RCC 7860 (cell line): ENCODE data around the gene C1QTNF1.

ENCODE experiments used
- DNase-seq: peaks from one replicate; pipeline ENCODE4 v3.0.0-alpha.2; 2015; ENCODE audit warnings: low spot score
- FAIRE-seq: peaks from 2 replicates; lab custom pipeline; 2012; peaks lifted over from hg19 to GRCh38; lab: Jason Lieb, UNC

Gene C1QTNF1

DNA sequence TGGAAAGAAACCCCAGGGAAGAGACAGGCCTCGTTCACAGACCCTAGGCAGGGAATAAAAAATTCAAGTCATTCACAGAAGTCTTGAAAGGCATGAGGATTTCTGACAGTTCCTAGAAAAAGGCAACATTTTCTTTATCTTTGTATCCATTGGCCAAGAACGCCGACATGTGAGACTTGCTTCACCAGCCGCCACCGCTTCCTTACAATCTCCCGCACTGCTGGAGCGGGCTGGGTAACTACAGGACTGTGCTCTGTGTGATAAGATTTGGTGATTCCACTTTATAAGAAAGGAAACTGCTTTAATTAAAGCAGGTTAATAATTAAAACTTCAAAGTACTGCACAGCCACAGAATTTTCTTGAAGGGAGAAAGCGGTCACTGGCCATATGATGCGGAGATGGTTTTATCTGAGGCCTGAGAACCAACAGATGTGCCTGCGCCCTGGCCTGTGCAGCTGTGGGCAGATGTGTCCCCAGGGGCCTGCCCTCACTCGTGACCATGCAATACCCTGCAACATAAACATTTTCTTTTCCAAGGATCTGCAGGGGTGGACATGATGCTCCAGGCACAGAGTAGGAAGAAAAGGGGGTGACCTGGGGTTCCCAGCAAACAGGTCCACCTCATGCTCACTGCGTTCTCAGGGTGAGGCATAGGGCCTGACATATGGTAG is 31.3 kb upstream of the C1QTNF1 start:
- FAIRE-seq, result no peak

DNA sequence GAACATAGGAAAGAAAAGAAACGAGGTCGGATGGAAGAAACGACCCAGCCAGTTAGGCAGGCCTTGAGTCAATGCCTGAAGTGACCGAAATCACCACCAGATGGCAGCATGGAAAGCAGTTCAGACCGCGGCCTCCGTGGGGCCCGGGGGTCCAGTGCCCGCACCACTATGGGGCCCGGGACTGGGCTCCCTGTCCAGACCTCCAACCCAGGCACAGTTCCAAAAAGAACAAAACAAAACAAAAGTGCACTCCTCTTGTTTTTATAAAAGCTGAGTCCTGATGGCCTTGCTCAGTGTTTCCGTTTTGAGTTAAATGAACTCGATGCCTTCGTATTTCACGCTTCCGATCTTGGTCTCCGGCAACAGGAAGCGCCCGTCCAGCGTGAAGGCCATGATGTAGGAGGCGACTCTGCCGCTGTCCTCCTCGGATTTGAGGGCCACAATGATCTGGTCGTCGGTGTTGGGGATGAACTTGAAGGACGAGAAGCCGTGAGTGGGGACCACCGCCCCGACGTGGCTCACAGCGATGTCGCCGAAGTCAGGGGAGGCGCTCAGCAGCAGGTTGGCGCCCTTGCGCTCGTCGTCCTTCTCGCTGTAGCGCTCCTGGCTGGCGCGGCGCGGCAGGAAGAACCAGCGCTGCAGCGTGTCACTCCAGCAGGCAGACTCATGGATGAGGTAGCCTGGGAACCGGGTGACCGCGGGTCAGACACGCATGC is 30.6 kb upstream of the C1QTNF1 start:
- DNase-seq, result no peak

More for the DNA sequence above, 31.3 kb upstream of the C1QTNF1 start:
- no peak for DNase-seq

GRCh38 chr17:78993981-78994671 is 29.8 kb upstream of the C1QTNF1 start:
- DNase-seq (no peak), FAIRE-seq (no peak)

More for the DNA sequence above, 30.6 kb upstream of the C1QTNF1 start:
- FAIRE-seq, result no peak

DNA sequence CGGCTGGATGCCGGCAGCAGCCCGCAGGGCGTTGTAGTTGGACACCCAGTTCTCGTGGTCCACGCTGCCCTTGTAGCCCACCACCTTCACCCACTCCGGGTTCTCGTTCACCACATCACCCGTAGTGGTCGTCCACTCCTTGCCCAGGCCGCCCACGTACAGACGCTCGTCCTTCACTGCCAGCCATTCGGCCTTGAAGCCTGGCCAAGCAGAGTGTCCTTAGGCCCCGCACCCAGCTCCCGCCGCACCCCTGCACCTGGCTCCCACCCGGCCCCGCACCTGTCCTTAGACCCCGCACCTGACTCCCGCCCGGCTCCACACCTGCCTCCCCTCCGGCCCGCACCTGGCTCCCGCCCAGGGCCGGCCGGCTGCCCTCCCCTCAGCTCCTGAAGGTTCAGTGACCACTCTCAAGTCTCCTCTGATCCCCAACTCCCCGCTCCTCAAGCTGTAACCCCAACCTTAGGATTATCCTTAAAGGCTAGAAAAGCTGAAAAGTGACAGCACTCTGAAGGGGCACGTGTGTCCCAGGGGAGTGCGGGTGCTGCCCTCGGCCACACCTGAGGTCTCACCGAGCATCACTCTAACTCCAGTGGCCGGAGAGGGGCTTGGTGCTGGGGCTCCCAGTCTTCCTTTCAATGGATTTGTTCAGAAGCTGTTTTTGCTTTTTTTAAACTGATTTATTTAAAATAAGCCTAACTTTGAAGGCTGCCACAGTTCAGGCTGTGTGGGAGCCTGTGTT is 28.8 kb upstream of the C1QTNF1 start:
- no peak for FAIRE-seq
- no peak for DNase-seq

DNA sequence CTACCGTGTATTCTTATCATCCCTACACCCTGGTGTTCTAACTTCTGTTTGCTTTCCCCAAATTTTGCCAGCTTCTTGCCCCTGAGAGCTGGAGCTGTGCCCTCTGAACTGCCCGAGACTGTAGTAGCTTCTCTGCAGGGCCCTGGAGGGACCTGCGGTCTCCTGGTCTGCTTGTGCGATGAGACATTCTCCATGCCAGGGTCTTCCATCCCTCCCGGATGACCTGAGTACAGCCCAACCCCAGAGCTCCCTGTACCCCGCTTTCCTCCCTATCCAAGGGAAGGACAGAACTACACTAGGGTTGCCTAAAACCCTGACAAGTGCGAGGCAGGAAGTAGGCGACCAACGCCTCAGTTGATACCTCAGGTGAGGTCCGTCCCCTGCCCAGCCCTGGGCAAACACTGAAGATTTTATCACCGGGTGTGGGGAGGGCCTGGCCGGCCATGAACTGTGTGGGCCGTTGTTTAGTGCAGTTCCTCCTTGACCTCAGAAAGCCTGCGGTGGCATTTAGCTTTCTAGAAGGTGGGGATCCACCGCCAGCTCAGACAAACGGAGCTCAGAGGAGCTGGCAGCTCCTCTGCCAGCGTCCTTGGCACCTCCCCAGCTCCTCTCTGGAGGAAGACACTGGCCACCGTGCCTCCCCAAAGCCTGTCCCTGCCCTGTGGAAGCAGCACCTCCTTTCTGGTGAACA is 28.1 kb upstream of the C1QTNF1 start:
- FAIRE-seq (no peak), DNase-seq (no peak)

- DNase-seq (no peak), FAIRE-seq (no peak)
Measured at GRCh38 chr17:78996781-78997201, 27.2 kb upstream of the C1QTNF1 start.

DNA sequence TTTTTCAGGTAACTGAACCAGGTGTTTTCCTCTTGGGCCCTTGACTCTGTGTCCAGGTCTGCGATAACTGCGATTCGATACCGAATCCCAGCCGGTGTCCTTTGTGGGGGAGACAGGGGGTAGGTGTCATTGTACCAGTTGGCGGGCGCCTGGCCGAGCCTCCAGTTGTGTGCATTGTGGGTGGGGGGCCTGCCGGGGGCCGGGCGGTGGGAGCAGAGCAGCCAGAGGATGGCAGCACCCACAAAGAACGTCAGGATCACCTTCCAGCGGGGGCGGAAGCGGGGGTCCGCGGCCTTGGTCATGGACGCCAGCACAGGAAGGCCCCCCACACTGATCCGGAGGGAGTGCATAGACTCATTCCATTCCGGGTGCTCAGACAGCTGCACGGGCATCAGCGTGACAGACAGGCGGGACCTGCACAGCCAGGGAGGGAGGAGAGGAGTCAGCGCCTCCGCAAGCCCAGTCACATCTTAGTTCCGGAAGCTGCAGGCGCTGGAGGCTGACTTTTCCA is 26.7 kb upstream of the C1QTNF1 start:
- no peak for FAIRE-seq
- no peak for DNase-seq

GRCh38 chr17:78997881-78998280 is 26.1 kb upstream of the C1QTNF1 start:
- no peak for FAIRE-seq
- no peak for DNase-seq

DNA sequence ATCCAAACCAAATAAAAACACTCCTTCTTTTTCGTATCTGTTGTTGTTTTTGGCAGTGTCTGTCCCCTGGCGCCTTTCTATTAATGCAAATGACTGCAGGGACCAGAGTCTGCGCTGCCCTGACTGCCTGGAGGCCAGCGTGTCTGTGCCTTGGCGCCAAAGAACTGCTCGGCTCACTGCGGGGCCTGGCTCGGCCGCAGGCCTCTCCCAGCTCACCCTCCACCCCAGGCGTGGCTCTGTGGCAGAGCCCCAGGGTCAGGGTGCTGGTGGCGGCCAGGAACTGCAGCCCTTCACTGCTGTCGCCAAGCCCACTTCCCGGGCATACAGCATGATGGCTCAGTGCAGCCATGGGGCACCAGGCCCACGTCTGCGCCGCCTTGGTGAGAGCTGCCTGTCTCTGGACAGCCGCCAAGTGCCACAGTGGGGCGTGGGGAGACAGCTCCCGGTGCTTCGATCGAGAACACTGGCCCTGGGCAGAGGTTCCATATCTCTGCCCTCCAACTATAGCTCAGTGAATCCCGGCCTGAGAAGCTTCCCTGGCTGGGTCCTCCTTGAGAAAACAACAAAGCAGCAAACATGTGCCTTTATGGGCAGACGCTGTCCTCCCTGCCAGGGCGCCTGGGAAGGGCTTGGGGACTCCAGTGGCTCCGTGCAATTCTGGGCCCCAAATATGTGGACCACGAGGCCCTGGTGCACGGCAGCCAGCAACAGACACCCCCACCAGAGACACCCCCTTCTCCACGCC is 25.5 kb upstream of the C1QTNF1 start:
- DNase-seq (no peak), FAIRE-seq (no peak)

GRCh38 chr17:78999056-78999768 is 24.8 kb upstream of the C1QTNF1 start:
- FAIRE-seq (no peak), DNase-seq (no peak)

DNA sequence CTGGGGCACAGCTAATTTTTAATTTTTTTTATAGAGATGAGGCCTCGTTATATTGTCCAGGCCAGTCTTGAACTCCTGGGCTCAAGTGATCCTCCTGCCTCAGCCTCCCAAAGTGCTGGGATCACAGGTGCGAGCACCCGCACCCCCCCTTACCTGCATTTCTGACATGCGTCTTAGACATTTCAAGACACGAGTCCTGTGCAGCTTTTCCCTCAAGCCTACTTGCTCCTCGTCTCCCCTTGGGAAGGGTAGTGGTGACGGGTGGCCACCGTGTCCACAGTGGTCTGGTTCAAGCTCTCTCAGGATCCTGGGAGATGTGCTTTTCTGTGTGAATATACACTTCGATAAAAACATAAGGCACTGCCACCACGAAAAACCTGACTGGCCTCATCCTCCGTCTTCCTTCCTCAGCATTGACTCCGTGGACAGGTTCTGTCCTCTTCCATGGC is 24.0 kb upstream of the C1QTNF1 start:
- FAIRE-seq (no peak), DNase-seq (no peak)

- FAIRE-seq (no peak), DNase-seq (no peak)
Measured at GRCh38 chr17:79000396-79001189, 23.4 kb upstream of the C1QTNF1 start.

DNA sequence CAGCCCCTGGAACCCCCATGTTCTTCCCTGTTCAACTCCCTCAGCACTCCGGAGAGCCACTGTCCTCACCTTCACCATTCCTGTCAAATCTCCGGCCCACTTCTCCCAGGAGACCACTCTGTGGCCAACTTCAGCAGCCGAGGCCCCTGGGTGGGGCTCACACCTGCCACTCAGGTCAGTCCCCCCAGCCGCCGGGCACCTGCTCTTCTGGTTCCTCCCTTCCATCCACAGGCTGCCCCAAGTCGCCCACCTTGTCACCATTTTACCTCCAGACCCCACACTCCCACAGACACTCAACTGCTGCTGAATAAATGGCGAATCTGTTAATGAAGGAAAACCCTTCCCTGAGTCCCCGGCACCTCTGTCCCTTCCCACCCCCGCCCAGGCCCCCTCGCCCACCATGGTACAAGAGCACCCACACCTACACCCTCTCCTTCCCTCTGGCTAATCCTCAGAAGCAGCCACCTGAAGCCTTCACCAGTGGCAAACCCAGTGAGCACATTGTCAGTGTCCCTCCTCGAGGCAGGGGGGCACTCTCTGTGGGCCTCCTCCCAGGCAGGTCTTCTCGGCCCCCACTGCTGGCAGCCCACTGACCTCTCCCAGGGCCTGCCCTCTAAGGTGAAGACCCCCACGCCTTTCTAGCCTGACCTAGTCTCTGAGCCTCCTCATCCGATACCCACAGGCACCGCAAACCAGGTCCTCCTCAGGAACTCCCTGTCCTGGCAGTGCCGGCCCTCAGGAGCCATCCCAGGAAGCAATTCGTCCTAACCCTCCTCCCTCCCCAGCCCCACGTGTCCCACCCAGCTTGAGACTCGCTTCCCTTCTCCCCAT is 22.6 kb upstream of the C1QTNF1 start:
- DNase-seq (no peak), FAIRE-seq (no peak)

DNA sequence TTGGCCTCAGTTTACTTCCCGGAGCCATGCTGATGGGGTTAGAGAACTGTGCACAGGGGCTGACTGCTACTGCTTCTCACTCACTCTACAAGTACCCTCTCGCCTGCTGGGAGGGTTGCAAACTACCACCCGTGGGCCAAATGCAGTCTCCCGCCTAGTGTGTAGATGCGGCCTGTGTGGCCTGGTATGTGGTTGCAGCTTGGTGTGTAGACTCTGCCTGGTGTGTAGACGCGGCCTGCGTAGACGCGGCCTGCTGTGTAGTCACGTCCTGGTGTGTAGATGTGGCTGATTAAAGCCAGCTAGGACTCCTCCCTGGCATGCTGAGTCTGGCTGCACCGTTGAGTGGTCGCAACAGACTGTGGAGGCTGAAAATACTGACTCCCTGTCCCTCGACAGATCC is 21.7 kb upstream of the C1QTNF1 start:
- no peak for FAIRE-seq
- DNase-seq, result no peak

DNA sequence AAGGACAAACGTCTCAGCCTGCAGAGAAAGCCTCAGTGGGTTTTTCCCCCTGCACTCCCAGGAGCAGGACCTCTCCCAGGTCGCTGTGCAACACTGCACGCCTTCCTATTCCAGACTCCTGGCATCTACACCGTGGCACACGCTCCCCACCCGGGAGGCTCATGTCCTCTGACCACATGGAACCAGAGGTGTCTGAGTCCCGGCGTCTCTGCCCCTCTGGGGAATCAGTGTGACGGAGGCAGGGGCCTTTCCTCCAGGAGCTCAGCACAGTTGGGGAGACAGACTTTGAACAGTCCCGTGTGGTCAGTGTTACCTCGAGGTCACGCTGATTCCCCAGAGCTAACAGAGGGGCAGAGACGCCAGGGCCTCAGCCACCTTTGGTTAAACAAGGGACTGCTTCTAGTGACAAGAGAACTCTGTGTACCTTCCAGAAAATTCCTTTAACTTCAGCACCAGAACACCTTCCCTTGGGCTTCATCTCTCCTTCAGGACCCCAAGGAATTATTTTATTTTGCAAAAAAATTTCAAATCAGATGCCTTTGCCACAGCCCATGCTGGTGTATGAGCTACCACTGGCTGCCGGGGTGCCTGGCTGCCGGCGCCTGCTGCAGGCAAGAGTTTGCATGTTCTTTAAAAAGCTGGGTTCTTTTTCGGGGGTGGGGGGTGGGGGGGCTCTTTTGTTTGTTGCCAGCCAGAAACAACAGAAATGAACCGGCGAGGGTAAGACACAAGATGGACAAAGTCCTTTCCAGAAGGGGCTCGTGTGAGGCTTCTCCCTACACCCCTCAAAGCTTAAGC is 21.0 kb upstream of the C1QTNF1 start:
- DNase-seq (no peak), FAIRE-seq (no peak)

DNA sequence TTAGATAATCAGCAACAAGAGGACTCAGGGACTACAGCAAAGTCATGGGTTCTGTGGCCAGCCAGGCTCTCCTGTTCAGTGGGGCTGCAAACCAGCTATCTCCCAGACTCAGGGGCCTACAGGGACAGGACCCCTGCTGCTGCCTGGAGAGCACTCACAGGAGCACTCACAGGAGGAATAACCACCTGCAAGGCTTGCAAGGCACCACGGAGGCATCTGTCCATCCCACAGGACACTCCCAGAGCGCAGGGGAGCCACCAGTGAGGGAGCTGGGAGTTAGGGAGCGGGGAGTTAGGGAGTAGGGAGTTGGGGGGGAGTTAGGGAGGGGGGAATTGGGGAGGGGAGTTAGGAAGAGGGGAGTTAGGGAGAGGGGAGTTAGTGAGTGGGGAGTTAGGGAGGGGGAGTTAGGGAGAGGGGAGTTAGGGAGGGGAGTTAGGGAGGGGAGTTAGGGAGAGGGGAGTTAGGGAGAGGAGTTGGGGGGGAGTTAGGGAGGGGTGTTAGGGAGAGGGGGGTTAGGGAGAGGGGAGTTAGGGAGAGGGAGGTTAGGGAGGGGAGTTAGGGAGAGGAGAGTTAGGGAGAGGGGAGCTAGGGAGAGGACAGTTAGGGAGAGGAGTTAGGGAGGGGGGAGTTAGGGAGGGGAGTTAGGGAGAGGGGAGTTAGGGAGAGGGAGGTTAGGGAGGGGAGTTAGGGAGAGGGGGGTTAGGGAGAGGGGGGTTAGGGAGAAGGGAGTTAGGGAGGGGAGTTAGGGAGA is 20.1 kb upstream of the C1QTNF1 start:
- FAIRE-seq (no peak), DNase-seq (no peak)
